GM12874 (cell line): ENCODE measurements around the gene IGSF23.

Experiments
- CTCF ChIP-seq: IDR thresholded peaks from 2 replicates; pipeline ENCODE4 v1.5.1; 2011; ENCODE audit warnings: low read depth, mild to moderate bottlenecking, control low read depth, low read length, moderate library complexity; ENCODE audit not compliant: insufficient read depth

Gene IGSF23

GRCh38 chr19:44590245-44591059 is 22.9 kb upstream of the IGSF23 start:
- TF ChIP-seq CTCF, result no peak

- TF ChIP-seq CTCF, result no peak
These were observed 20.9 kb upstream of the IGSF23 start for GRCh38 chr19:44592451-44592890.

DNA sequence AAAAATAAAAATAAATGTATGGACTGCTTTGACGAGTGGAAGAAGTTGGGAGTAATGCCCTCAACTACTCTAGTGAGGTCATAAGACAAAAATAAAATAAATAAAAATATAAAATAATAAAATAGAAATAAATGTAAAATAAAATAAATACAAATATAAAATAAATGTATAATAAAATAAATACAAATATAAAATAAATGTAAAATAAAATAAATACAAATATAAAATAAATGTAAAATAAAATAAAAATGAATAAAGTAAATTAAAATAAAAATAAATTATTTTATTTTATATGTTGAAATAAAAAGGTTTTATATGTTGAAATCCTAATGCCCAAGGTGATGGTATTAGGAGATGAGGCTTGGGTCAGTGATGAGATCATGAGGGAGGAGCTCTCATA is 20.1 kb upstream of the IGSF23 start:
- no peak for TF ChIP-seq CTCF

GRCh38 chr19:44596428-44597130 is 16.8 kb upstream of the IGSF23 start:
- TF ChIP-seq CTCF, result no peak

GRCh38 chr19:44597131-44597491 is 16.3 kb upstream of the IGSF23 start:
- no peak for TF ChIP-seq CTCF

DNA sequence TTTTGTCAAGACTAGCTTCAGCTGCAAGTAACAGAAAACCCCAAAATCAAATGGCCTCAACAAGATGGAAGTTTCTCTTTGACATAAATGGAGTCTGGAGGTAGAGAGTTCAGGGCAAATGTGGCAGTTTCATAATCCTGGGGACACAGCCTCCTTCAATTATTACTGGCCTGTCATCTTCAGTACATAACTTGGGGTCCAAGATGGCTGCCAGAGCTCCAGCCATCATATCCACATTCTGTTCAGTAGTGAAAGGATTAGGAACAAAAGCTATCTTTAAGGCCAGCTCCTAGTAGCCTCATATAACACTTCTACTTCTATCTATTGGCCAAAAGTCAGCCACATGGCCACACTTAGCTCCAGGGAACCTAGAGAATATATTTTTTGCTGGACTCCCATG is 15.0 kb upstream of the IGSF23 start:
- TF ChIP-seq CTCF, result no peak

GRCh38 chr19:44598880-44599279 is 14.5 kb upstream of the IGSF23 start:
- no peak for TF ChIP-seq CTCF
